GM23338 (cell line): ENCODE measurements around the gene SCP2.

Experiments
- CREB1 ChIP-seq: fragments of 250-450 bp; sonication (Bioruptor Pico); IDR thresholded peaks from 2 replicates; pipeline ENCODE4 v1.5.0; 2020; ENCODE audit warnings: low read depth, mild to moderate bottlenecking, moderate library complexity
- CTCF ChIP-seq, 2 experiments: fragments of 200-600 bp in 1 of 2; sonication (generic) in 1 of 2; conservative IDR thresholded peaks; 2 replicates each; pipeline versions ENCODE4 v1.5.1 to v1.6.1; 2016 to 2017; ENCODE audit warnings: antibody characterized with exemption in 2 of 2, low read depth in 2 of 2, mild to moderate bottlenecking in 2 of 2, moderate library complexity in 1 of 2
- ETS1 ChIP-seq: IDR thresholded peaks from 2 replicates; pipeline ENCODE4 v1.6.1; 2016; ENCODE audit warnings: antibody characterized with exemption
- EZH2 ChIP-seq: fragments of 200-600 bp; sonication (generic); IDR thresholded peaks from one replicate; pipeline ENCODE4 v1.8.0; 2017; ENCODE audit warnings: antibody characterized with exemption, mild to moderate bottlenecking, low read depth; ENCODE audit not compliant: unreplicated experiment
- EZH2phosphoT487 ChIP-seq: fragments of 200-600 bp; sonication (generic); IDR thresholded peaks from one replicate; pipeline ENCODE4 v1.8.1; 2018; ENCODE audit warnings: antibody characterized with exemption; ENCODE audit not compliant: unreplicated experiment
- JUNB ChIP-seq: IDR thresholded peaks from one replicate; pipeline ENCODE4 v1.6.1; 2016; ENCODE audit warnings: antibody characterized with exemption; ENCODE audit not compliant: unreplicated experiment
- NANOG ChIP-seq: IDR thresholded peaks from 2 replicates; pipeline ENCODE4 v1.6.1; 2016; ENCODE audit warnings: antibody characterized with exemption, borderline replicate concordance
- POLR2AphosphoS5 ChIP-seq: IDR thresholded peaks from 2 replicates; pipeline ENCODE4 v1.6.1; 2016; ENCODE audit warnings: antibody characterized with exemption, low read depth
- REST ChIP-seq: IDR thresholded peaks from one replicate; pipeline ENCODE4 v1.6.1; 2018; ENCODE audit warnings: antibody characterized with exemption; ENCODE audit not compliant: unreplicated experiment
- ZNF114 ChIP-seq: fragments of 250-450 bp; sonication (Bioruptor Pico); IDR thresholded peaks from 2 replicates; pipeline ENCODE4 v1.5.0; 2020; ENCODE audit warnings: mild to moderate bottlenecking, moderate library complexity

GRCh38 chr1:53001128-53001527, 74.1 kb downstream of the SCP2 start:
- no peak for TF ChIP-seq ETS1
- TF ChIP-seq REST = no peak
- TF ChIP-seq CTCF (conservative IDR thresholded peaks at IDR 0.05; ENCODE audit: low read depth in 2 of 2) = no peak
- TF ChIP-seq ZNF114 (CRISPR knock-in tag) = no peak
- TF ChIP-seq EZH2 = no peak
- no peak for TF ChIP-seq JUNB
- TF ChIP-seq POLR2AphosphoS5 = no peak
- TF ChIP-seq CREB1 (CRISPR knock-in tag) = no peak
- TF ChIP-seq NANOG = no peak
- TF ChIP-seq EZH2phosphoT487 = no peak
